Fibroblast of lung (primary cell): ENCODE results near the gene CD82. TPM values are rescaled to one million over a fixed set of nuclear protein-coding genes. Genes with fewer than 3 reads are reported as not detected.
A peak's percentile ranks its signal among the peaks of the same experiment; 100 is the strongest.
"Not testable (repeated sequence)": the region's sequence is repeated elsewhere in the genome, so short reads cannot be mapped to it uniquely, and the experiment has no call there.

Experiments
- DNase-seq, 2 donors: peaks; one replicate each; pipeline versions ENCODE4 v3.0.0 to v3.0.0-alpha.2; 2010; ENCODE audit warnings: low read depth in 2 of 2
- H2AFZ ChIP-seq: 2 replicates; pipeline ENCODE4 v1.5.1; 2012; ENCODE audit warnings: low read length, control low read depth, inconsistent platforms
- H3K27ac ChIP-seq: 2 replicates; pipeline ENCODE4 v1.5.1; 2011; ENCODE audit warnings: low read length, control low read depth; ENCODE audit not compliant: insufficient read depth
- H3K27me3 ChIP-seq: 2 replicates; pipeline ENCODE4 v1.5.1; 2011; ENCODE audit warnings: mild to moderate bottlenecking, low read length; ENCODE audit not compliant: control insufficient read depth, insufficient read depth
- H3K36me3 ChIP-seq: 2 replicates; pipeline ENCODE4 v1.5.1; 2011; ENCODE audit warnings: low read length; ENCODE audit not compliant: control insufficient read depth, insufficient read depth
- H3K4me1 ChIP-seq: 2 replicates; pipeline ENCODE4 v1.5.1; 2011; ENCODE audit warnings: low read length; ENCODE audit not compliant: control insufficient read depth, insufficient read depth; ENCODE audit errors: extremely low read depth
- H3K4me2 ChIP-seq: 2 replicates; pipeline ENCODE4 v1.5.1; 2011; ENCODE audit warnings: low read length, control low read depth; ENCODE audit not compliant: insufficient read depth; ENCODE audit errors: extremely low read depth
- H3K4me3 ChIP-seq, 4 experiments: fragments of 200-600 bp in 1 of 4; sonication (generic) in 1 of 4; replicated peaks in 1 of 4; 2 replicates each; pipeline ENCODE4 v1.5.1; 2011 to 2016; ENCODE audit warnings: low read length in 4 of 4, low read depth in 3 of 4, mild to moderate bottlenecking in 3 of 4, control low read depth in 2 of 4, inconsistent platforms in 1 of 4, mixed read lengths in 1 of 4; ENCODE audit not compliant: insufficient read depth in 1 of 4; ENCODE audit errors: control extremely low read depth in 1 of 4
- H3K79me2 ChIP-seq: 2 replicates; pipeline ENCODE4 v1.5.1; 2012; ENCODE audit warnings: mild to moderate bottlenecking, low read length, inconsistent platforms; ENCODE audit not compliant: control insufficient read depth, insufficient read depth
- H3K9ac ChIP-seq: 2 replicates; pipeline ENCODE4 v1.5.1; 2011; ENCODE audit warnings: mild to moderate bottlenecking, low read length, control low read depth; ENCODE audit not compliant: insufficient read depth
- H3K9me3 ChIP-seq: 2 replicates; pipeline ENCODE4 v1.5.1; 2012; ENCODE audit warnings: low read depth, low read length; ENCODE audit not compliant: control insufficient read depth, insufficient read depth
- H4K20me1 ChIP-seq: 2 replicates; pipeline ENCODE4 v1.5.1; 2011; ENCODE audit warnings: low read length; ENCODE audit not compliant: control insufficient read depth, insufficient read depth; ENCODE audit errors: extremely low read depth
- CTCF ChIP-seq, 2 donors: IDR thresholded peaks in 1 of 2; conservative IDR thresholded peaks in 1 of 2; 1 replicate in 1 of 2; 2 replicates in 1 of 2; pipeline ENCODE4 v1.5.1; 2011 to 2012; ENCODE audit warnings: low read length in 2 of 2, control low read depth in 1 of 2, inconsistent platforms in 1 of 2, low read depth in 1 of 2, mild to moderate bottlenecking in 1 of 2
- EZH2 ChIP-seq: IDR thresholded peaks from 2 replicates; pipeline ENCODE4 v1.5.1; 2012; ENCODE audit warnings: low read length, control low read depth, mild to moderate bottlenecking; ENCODE audit errors: missing control alignments
- polyA plus RNA-seq, 2 donors: library from polyadenylated mRNA; depleted of rRNA in 1 of 2; stranded (reverse) in 1 of 2; unstranded in 1 of 2; fragments of >200 nt; gene quantifications; 2 replicates each; pipeline ENCODE4 v1.2.1, GENCODE V29; 2011 to 2012; ENCODE audit warnings: missing spikeins in 1 of 2
- total RNA-seq: library from RNA; depleted of rRNA; stranded (reverse); fragments of >200 nt; gene quantifications from 2 replicates; pipeline ENCODE4 v1.2.1, GENCODE V29; 2014

The CD82 gene
- total and polyA plus RNA-seq, 2 donors (not counting 1 experiment from before 2014, with no cell fraction given): 54.2 to 114 TPM

GRCh38 chr11:44658506-44658850 lies 93.0 kb downstream of the CD82 start:
- DNase-seq: no peak
- Histone ChIP-seq H3K9me3 (no peaks in the 10 kb centered on the region), H3K79me2 (no peaks in the 10 kb centered on the region), H3K36me3 (no peaks in the 10 kb centered on the region), H3K9ac (no peak overlapping the region), H3K4me3 (no peak overlapping the region), H2AFZ (no peak overlapping the region), H3K27me3 (peaks cover 7% of the 10 kb centered on the region), H3K27ac (no peak overlapping the region), H3K4me1 (no peaks in the 10 kb centered on the region), H3K4me2 (no peak overlapping the region), H4K20me1 (no peaks in the 10 kb centered on the region)
- TF ChIP-seq CTCF (conservative IDR thresholded peaks at IDR 0.05 in 1 of 2, IDR thresholded peaks at IDR 0.05 in 1 of 2; ENCODE audit: low read depth in 1 of 2, low read length in 2 of 2) (peak in 1 of 2 donors; percentile 5), EZH2 (no peak)

- TF ChIP-seq EZH2 (no peak), CTCF (conservative IDR thresholded peaks at IDR 0.05 in 1 of 2, IDR thresholded peaks at IDR 0.05 in 1 of 2; ENCODE audit: low read depth in 1 of 2, low read length in 2 of 2) (no peak)
- Histone ChIP-seq H3K79me2 (no peaks in the 10 kb centered on the region), H3K36me3 (no peaks in the 10 kb centered on the region), H3K9ac (no peak overlapping the region), H3K4me1 (no peaks in the 10 kb centered on the region), H2AFZ (no peak overlapping the region), H3K9me3 (no peaks in the 10 kb centered on the region), H3K4me3 (no peak overlapping the region), H3K27ac (no peak overlapping the region), H3K27me3 (peaks cover 7% of the 10 kb centered on the region), H4K20me1 (no peaks in the 10 kb centered on the region), H3K4me2 (no peak overlapping the region)
- no peak for DNase-seq
Observed at GRCh38 chr11:44659641-44660040, 94.2 kb downstream of the CD82 start.

GRCh38 chr11:44660535-44660934 lies 95.1 kb downstream of the CD82 start:
- not testable (repeated sequence) for DNase-seq, H3K79me2 ChIP-seq, H4K20me1 ChIP-seq, H3K4me2 ChIP-seq, H3K27ac ChIP-seq, H3K4me3 ChIP-seq, H3K9ac ChIP-seq, H3K4me1 ChIP-seq, H2AFZ ChIP-seq, H3K9me3 ChIP-seq, H3K27me3 ChIP-seq, H3K36me3 ChIP-seq
